ENCODE data around the gene DNMT3A. TPM values are rescaled to one million over a fixed set of nuclear protein-coding genes. Genes with fewer than 3 reads are reported as not detected.
"Not testable (repeated sequence)": the region's sequence is repeated elsewhere in the genome, so short reads cannot be mapped to it uniquely, and the experiment has no call there.

Gene DNMT3A
- total RNA-seq, 1 donor from 2014 or later = 80.2 TPM

DNA sequence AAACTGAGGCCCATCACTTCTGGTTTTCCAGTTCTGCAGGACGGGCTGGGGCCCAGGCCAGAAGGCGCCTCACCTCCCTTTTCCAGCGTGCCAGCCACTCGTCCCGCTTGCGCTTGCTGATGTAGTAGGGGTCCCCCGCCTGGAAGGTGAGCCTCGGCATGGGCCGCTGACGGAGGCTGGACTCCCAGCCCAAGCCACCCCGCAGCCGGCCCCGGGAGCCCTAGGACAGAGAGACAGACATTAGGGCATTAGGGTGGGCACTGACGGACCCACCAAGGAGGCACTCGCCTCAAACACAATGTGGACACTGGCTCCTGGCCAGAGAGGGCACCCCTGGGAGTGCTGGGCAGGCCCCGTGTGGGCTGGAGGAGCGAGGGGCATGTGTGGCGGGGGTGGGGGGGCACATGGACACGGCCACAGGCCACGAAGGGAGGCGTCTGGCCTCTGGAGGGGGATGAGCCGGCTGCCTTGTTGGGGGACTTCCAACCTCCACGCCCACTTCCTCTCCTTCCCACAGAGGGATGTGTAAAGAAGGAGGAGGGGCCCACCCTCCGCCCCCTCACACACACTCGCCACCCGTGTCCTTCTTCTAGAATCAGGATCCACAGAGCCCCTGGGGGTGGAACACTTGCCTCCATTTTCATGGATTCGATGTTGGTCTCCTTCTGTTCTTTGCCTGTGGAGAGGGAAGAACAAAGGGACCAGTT is 66.7 kb downstream of the DNMT3A start:
- no peak overlapping the region for H3K27ac Mint-ChIP-seq (ENCODE audit: unreplicated experiment)
- DNase-seq (ENCODE audit: extremely low spot score, unreplicated experiment) = no peak
- peaks cover 2% of the 10 kb centered on the region for H3K4me1 Mint-ChIP-seq (ENCODE audit: unreplicated experiment)
- TF ChIP-seq, protein P1, sequence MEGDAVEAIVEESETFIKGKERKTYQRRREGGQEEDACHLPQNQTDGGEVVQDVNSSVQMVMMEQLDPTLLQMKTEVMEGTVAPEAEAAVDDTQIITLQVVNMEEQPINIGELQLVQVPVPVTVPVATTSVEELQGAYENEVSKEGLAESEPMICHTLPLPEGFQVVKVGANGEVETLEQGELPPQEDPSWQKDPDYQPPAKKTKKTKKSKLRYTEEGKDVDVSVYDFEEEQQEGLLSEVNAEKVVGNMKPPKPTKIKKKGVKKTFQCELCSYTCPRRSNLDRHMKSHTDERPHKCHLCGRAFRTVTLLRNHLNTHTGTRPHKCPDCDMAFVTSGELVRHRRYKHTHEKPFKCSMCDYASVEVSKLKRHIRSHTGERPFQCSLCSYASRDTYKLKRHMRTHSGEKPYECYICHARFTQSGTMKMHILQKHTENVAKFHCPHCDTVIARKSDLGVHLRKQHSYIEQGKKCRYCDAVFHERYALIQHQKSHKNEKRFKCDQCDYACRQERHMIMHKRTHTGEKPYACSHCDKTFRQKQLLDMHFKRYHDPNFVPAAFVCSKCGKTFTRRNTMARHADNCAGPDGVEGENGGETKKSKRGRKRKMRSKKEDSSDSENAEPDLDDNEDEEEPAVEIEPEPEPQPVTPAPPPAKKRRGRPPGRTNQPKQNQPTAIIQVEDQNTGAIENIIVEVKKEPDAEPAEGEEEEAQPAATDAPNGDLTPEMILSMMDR (IDR thresholded peaks at IDR 0.05) = no peak
- peaks cover 30% of the 10 kb centered on the region for H3K36me3 Mint-ChIP-seq (ENCODE audit: unreplicated experiment)
- no peak overlapping the region for H3K4me3 Mint-ChIP-seq (ENCODE audit: unreplicated experiment)
- H3K27me3 Mint-ChIP-seq (ENCODE audit: unreplicated experiment) = no peaks in the 10 kb centered on the region
- H3K9me3 Mint-ChIP-seq (ENCODE audit: unreplicated experiment) = no peaks in the 10 kb centered on the region

DNA sequence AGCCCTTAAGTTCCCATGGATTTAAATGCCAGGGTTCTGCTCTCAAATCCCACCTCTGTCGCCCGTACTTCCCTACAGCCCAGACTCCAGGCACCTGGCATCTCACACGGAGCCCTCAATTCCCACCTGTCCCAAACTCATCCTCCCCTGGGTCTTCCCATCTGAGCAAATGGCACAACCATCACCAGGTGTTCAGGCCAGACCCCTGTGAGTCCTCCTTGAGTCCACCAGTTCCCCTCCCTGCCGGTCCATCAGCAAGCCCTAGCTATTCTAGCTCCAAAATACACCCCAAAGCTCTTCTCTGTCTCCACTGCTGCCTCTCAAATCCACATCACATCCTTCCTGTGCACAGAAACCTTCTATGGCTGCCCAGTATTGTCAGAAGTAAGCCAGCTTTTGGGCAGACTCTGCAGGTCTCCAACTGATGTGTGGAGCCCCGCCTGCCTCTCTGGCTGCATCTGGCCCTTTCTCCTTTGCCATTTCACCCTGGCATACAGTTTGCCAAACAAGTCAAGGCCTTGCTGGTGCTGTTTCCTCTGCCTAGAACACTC is 67.7 kb downstream of the DNMT3A start:
- Mint-ChIP-seq H3K27ac (ENCODE audit: unreplicated experiment) (no peak overlapping the region), H3K9me3 (ENCODE audit: unreplicated experiment) (no peaks in the 10 kb centered on the region), H3K4me3 (ENCODE audit: unreplicated experiment) (no peak overlapping the region), H3K4me1 (ENCODE audit: unreplicated experiment) (peaks cover 2% of the 10 kb centered on the region), H3K27me3 (ENCODE audit: unreplicated experiment) (no peaks in the 10 kb centered on the region), H3K36me3 (ENCODE audit: unreplicated experiment) (peaks cover 39% of the 10 kb centered on the region)
- DNase-seq (ENCODE audit: extremely low spot score, unreplicated experiment) = no peak
- TF ChIP-seq, protein P1 (IDR thresholded peaks at IDR 0.05) = no peak

DNA sequence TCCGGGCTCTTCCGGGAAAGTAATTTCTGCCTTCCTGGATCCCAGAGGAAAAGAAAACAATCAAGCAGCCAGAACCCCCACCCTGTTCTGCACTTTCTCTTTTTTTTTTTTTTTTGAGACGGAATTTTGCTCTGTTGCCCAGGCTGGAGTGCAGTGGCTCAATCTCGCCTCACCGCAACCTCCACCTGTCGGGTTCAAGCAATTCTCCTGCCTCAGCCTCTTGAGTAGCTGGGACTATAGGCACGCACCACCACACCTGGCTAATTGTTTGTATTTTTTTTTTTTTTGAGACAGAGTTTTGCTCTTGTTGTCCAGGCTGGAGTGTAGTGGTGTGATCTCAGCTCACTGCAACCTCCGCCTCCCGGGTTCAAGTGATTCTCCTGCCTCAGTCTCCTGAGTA is 69.0 kb downstream of the DNMT3A start:
- not testable (repeated sequence) for H3K9me3 Mint-ChIP-seq (ENCODE audit: unreplicated experiment); H3K27me3 Mint-ChIP-seq (ENCODE audit: unreplicated experiment); H3K27ac Mint-ChIP-seq (ENCODE audit: unreplicated experiment); DNase-seq (ENCODE audit: extremely low spot score, unreplicated experiment); H3K4me1 Mint-ChIP-seq (ENCODE audit: unreplicated experiment); H3K4me3 Mint-ChIP-seq (ENCODE audit: unreplicated experiment)
- peaks cover 46% of the 10 kb centered on the region for H3K36me3 Mint-ChIP-seq (ENCODE audit: unreplicated experiment)

DNA sequence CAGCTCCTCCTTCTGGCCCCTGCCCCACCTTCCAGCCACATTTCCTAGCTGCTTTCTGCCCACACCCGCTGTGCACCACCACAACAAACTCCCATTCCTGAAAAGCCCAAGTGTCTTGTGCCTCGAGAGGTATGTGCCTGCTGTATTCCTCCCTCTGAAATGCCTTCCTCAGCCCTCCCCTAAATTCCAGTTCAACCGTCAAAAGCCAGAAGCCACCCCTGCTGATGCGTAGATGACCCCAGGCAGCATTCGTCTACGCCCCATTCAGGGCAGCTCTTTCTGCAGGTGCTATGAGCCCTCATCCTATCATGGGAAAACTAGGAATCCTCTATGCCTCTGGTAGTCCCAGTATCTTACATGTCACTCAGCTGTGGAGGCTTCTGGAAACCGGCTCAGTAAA is 71.7 kb downstream of the DNMT3A start:
- Mint-ChIP-seq H3K36me3 (ENCODE audit: unreplicated experiment) (peaks cover 46% of the 10 kb centered on the region), H3K4me1 (ENCODE audit: unreplicated experiment) (peaks cover 14% of the 10 kb centered on the region), H3K27ac (ENCODE audit: unreplicated experiment) (no peak overlapping the region), H3K9me3 (ENCODE audit: unreplicated experiment) (no peaks in the 10 kb centered on the region), H3K4me3 (ENCODE audit: unreplicated experiment) (no peak overlapping the region), H3K27me3 (ENCODE audit: unreplicated experiment) (no peaks in the 10 kb centered on the region)
- TF ChIP-seq, protein P1 (IDR thresholded peaks at IDR 0.05) = no peak
- DNase-seq (ENCODE audit: extremely low spot score, unreplicated experiment) = no peak

DNA sequence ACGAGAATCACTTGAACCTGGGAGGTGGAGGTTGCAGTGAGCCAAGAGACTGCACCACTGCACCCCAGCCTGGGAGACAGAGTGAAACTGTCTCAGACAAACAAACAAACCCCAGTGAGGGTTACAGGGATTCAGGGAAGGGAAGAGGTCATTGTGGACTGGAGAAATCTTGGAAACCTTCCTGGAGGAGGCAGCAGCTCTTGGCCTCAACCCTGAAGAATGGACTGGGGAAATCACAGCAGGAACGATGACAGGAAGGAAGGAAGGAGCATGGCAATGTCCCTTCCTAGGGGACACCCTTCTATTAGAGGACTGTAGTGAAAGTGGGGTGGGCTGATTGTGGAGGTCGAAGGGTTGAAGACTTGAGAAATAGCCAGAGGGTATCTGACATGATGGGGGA is 72.5 kb downstream of the DNMT3A start:
- H3K4me1 Mint-ChIP-seq (ENCODE audit: unreplicated experiment) = peaks cover 17% of the 10 kb centered on the region
- no peaks in the 10 kb centered on the region for H3K27me3 Mint-ChIP-seq (ENCODE audit: unreplicated experiment)
- DNase-seq (ENCODE audit: extremely low spot score, unreplicated experiment) = no peak
- H3K27ac Mint-ChIP-seq (ENCODE audit: unreplicated experiment) = no peak overlapping the region
- no peak overlapping the region for H3K4me3 Mint-ChIP-seq (ENCODE audit: unreplicated experiment)
- TF ChIP-seq, protein P1 (IDR thresholded peaks at IDR 0.05) = no peak
- H3K36me3 Mint-ChIP-seq (ENCODE audit: unreplicated experiment) = peaks cover 45% of the 10 kb centered on the region
- no peaks in the 10 kb centered on the region for H3K9me3 Mint-ChIP-seq (ENCODE audit: unreplicated experiment)

Measured in osteocyte (in vitro differentiated cells).